Stimulated activated CD8-positive, alpha-beta memory T cell treated with anti-CD3 and anti-CD28 coated beads, Interleukin-15, amount 100 ng/mL, for 4 hours (primary cell): ENCODE measurements around the gene MALRD1.
"Not testable (repeated sequence)": the region's sequence is repeated elsewhere in the genome, so short reads cannot be mapped to it uniquely, and the experiment has no call there.

Source experiments
- DNase-seq, 2 donors: peaks; one replicate each; pipeline ENCODE4 v3.0.0-alpha.2; 2020; ENCODE audit warnings: low read depth in 2 of 2

Gene MALRD1

GRCh38 chr10:19491166-19491565 lies 442.6 kb downstream of the MALRD1 start:
- DNase-seq, result no peak

GRCh38 chr10:19493917-19494316 lies 445.3 kb downstream of the MALRD1 start:
- DNase-seq, result no peak

DNA sequence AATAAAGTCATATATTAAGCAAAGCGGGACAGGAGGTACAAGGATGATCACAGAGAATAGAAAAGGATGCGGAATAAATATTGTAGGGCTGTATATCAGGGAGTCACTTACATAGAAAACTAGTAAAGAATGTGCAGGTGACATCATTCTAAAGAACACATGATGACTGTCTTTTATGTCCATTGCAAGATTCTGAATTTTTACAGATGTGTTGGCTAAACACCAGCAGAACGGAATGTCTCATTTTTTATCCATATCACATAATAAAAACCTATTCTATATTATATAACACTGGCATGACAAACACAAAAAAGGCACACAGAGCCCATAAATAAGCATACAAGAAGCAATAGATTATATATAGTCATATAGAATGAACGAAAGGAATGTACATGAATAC lies 448.4 kb downstream of the MALRD1 start:
- DNase-seq, result no peak

- DNase-seq, result no peak
Measured at GRCh38 chr10:19498393-19499290, 450.0 kb downstream of the MALRD1 start.

DNA sequence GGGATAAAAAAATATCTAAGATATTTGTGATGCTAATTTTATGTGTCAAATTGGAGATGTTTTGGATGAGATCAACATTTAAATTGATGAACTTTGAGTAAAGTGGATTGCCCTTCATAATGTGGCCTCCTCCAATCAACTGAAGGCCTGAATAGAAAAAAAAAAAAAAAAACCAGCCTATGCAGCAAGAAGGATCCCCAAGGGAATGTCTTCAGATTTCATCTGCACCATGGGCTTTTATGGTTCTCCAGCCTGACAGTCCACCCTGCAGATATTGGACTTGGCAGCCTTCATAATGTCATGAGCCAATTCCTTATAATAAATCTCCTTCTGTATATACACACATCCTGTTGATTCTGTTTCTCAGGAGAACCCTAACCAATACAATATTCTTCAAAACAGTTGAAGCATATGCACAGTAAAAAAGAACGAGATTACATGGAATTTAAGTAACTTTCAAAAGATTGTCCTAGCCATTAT lies 450.7 kb downstream of the MALRD1 start:
- DNase-seq, result no peak

- DNase-seq, result no peak
Measured at GRCh38 chr10:19500959-19501358, 452.4 kb downstream of the MALRD1 start.

GRCh38 chr10:19505320-19506312 lies 457.0 kb downstream of the MALRD1 start:
- no peak for DNase-seq

GRCh38 chr10:19510005-19510732 lies 461.6 kb downstream of the MALRD1 start:
- DNase-seq, result not testable (repeated sequence)

DNA sequence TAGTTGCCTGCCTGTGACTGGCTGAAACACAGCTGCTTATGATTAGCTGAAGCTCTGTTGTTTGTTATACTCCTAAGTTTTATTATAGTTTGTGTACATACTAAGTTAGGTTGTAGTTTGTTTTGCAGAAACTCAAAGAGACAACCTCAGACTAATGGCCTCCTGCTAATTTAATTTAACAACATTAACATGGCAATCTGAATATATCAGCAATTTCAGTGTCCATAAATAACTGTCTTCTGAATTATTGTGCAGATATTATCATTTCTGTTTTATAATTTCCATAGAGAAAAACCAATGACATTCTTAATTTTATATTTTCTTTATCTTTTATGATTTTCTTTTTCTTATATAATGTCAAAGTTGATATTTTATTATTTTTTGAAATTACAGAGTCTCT lies 469.5 kb downstream of the MALRD1 start:
- no peak for DNase-seq

GRCh38 chr10:19518632-19519031 lies 470.0 kb downstream of the MALRD1 start:
- no peak for DNase-seq

DNA sequence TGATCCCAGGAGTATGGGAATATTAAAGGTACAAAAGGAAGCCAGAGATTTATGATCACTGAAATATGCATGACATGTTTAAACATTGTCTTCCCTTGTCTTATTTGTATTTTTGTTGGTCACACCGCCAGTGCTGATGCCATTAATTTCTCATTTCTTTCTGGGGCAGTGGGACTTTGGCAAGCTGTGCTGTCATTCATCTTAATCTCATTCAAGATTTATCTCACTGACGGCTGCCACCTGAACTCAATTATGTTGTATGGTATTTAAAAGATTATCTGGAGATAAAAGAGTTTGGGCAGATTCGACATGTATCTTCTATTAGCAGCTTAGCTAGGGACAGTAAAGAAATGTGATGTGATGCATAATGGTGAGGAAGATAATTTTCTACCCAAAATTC lies 482.7 kb downstream of the MALRD1 start:
- no peak for DNase-seq

DNA sequence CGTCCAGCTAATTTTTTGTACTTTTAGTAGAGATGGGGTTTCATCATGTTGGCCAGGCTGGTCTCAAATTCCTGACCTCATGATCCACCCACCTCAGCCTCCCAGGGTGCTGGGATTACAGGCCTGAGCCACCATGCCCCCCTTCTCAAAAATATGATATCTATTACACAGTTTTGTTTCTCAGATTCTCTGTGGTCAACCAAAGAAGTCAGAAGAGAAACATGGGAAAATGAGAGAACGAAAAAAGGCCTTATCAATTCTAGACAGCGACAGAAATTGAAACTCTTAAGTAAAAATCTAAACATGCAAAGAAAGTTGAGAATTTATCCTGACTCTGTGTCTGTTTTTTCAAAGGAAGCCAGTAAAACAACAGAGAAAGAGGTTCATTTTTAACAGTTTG lies 483.8 kb downstream of the MALRD1 start:
- DNase-seq, result no peak

- DNase-seq, result no peak
Measured at GRCh38 chr10:19541299-19541698, 492.7 kb downstream of the MALRD1 start.

GRCh38 chr10:19546224-19546623 lies 497.6 kb downstream of the MALRD1 start:
- DNase-seq, result no peak

DNA sequence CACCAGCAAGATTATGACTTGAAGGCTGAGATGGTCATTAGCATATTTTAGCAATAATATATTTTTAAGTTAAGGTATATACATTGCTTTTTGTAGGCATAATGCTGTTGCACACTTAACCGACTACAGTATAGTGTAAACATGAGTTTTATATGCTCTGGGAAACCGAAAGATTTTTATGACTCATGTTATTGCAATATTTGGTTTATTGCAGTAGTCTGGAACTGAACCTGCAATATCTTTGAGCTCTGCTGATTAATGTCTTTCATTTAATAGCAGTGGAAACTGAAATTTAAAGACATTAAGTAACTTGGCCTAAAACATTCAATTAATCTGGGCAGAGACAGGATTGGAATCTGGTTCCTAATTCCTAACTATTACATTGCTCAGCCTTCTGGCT lies 500.9 kb downstream of the MALRD1 start:
- DNase-seq, result no peak

- no peak for DNase-seq
Measured at GRCh38 chr10:19556666-19557065, 508.1 kb downstream of the MALRD1 start.

- no peak for DNase-seq
Measured at GRCh38 chr10:19561181-19561580, 512.6 kb downstream of the MALRD1 start.

DNA sequence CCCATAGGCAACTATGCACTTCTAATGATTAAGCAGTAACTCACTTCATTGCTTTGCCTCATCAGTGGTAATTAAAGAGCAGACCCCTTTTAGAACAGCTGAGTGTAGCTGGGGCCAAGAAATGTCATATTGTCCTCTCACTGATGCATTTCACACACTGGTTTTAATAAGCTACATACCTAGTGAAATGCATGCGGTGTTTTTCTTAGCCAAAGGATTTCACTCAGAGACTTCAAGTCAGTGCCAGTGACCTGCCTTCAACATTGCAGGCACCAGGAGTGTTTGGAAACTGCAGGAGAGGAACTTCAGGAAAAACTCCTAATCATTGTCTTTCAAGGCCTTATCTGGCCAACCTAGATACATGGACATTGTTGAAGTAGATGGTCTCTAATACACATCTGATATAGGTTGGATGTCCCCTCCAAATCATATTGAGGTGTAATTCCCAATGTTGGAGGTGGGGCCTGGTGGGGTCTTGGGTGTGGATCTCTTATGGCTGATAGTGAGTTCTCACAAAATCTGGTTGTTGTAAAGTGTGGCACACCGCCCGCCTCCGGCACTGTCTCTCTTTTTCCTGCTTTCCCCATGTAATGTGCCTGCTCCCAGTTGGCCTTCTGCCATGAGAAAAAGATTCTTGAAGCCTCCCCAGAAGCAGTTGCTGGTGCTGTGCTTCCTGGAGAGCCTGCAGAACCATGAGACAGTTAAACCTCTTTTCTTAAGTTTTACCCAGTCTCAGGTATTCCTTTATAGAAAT lies 515.0 kb downstream of the MALRD1 start:
- DNase-seq, result no peak

- no peak for DNase-seq
Measured at GRCh38 chr10:19570120-19570519, 521.5 kb downstream of the MALRD1 start.

DNA sequence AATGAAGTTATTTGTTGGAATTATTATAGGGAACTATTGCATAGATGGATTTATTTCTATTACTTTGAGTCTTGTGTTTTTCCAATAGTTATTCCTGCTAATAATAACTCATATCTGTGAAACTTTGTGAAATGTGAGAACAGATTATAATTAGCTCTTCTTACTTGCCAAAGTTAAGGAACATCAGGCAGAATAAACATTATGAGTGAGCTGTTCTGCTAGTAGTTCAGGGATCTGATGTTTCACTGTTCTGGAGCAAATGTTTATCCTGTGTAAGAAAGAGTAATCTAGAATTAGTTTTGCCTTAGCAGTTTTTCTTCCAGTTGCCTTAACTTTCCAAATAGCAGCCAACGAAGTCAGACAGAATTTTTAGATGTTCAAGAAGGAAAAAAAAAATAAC lies 522.4 kb downstream of the MALRD1 start:
- DNase-seq, result no peak

DNA sequence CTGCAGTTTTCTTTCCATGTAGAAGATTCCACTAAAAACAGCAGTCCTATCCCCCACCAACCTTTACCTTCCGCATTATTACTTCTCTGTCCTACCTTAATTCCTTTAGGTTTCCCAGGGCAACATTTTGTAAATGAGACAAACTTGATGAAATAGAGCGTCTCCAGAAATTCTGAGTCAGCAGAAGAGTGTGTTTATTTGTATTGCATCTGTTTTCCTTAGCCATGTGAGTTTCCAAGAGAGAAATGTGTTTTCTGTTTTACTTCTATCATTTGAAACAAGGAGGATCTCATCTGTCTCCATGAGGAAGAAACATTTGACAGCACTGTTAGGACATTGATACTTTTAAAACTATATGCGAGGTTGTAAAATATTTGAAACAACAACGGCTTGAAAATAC lies 523.5 kb downstream of the MALRD1 start:
- no peak for DNase-seq
